H1 (cell line): ENCODE results near the gene DENND4C. TPM values are rescaled to one million over a fixed set of nuclear protein-coding genes. Genes with fewer than 3 reads are reported as not detected.

ENCODE experiments used
- CTCF ChIA-PET: fragments of 300-600 bp; sonication (Branson Sonifier 250); formaldehyde crosslinking; loops from one replicate; lab custom pipeline; 2021; ENCODE audit not compliant: partially characterized antibody; lab: Charles Lee
- POLR2A ChIA-PET: fragments of 300-600 bp; sonication (Branson Sonifier 250); formaldehyde crosslinking; loops from one replicate; lab custom pipeline; 2021; ENCODE audit warnings: inconsistent platforms; ENCODE audit not compliant: partially characterized antibody; lab: Charles Lee
- DNase-seq, 2 experiments: peaks; one replicate each; pipeline versions ENCODE4 v3.0.0 to v3.0.0-alpha.2; 2010 to 2022; ENCODE audit warnings: low spot score in 2 of 2, low read depth in 1 of 2, mixed read lengths in 1 of 2
- FAIRE-seq: peaks from 2 replicates; lab custom pipeline; 2011; peaks lifted over from hg19 to GRCh38; lab: Jason Lieb, UNC
- H2AFZ ChIP-seq: 2 replicates; pipeline ENCODE4 v1.8.1; 2012; ENCODE audit warnings: low read length, inconsistent platforms
- H2AK5ac ChIP-seq: 2 replicates; pipeline ENCODE4 v1.6.1; 2013; ENCODE audit warnings: low read depth, low read length
- H2BK120ac ChIP-seq: replicated peaks from 2 replicates; pipeline ENCODE3; 2013; ENCODE audit warnings: low read depth, low read length, inconsistent platforms
- H2BK12ac ChIP-seq: 2 replicates; pipeline ENCODE4 v1.6.1; 2013; ENCODE audit warnings: low read depth, low read length
- H2BK15ac ChIP-seq: 2 replicates; pipeline ENCODE4 v1.6.1; 2013; ENCODE audit warnings: low read length
- H2BK20ac ChIP-seq: 2 replicates; pipeline ENCODE4 v1.6.1; 2013; ENCODE audit warnings: low read length
- H2BK5ac ChIP-seq: 2 replicates; pipeline ENCODE4 v1.6.1; 2013; ENCODE audit warnings: low read depth, low read length
- H3K14ac ChIP-seq: 2 replicates; pipeline ENCODE4 v1.6.1; 2013; ENCODE audit warnings: inconsistent platforms; ENCODE audit not compliant: insufficient read length
- H3K18ac ChIP-seq: 2 replicates; pipeline ENCODE4 v1.6.1; 2013; ENCODE audit warnings: low read length; ENCODE audit errors: extremely low read depth
- H3K23ac ChIP-seq: 2 replicates; pipeline ENCODE4 v1.6.1; 2013; ENCODE audit warnings: inconsistent platforms; ENCODE audit not compliant: insufficient read length
- H3K23me2 ChIP-seq: 2 replicates; pipeline ENCODE4 v1.6.1; 2013; ENCODE audit warnings: low read depth, low read length
- H3K27ac ChIP-seq: 2 replicates; pipeline ENCODE4 v1.6.1; 2011; ENCODE audit warnings: low read depth, low read length, inconsistent platforms
- H3K27me3 ChIP-seq, 4 experiments: replicated peaks in 1 of 4; 1 replicate in 1 of 4; 2 replicates in 3 of 4; pipeline versions ENCODE4 v1.6.1 to v1.8.1; 2011 to 2013; ENCODE audit warnings: low read length in 3 of 4, mild to moderate bottlenecking in 3 of 4, inconsistent platforms in 2 of 4, mixed read lengths in 2 of 4, moderate library complexity in 1 of 4; ENCODE audit not compliant: control insufficient read depth in 3 of 4, insufficient read depth in 3 of 4; ENCODE audit errors: extremely low read depth in 1 of 4
- H3K36me3 ChIP-seq, 4 experiments: 2 replicates each; pipeline versions ENCODE4 v1.6.1 to v1.8.1; 2011 to 2013; ENCODE audit warnings: mild to moderate bottlenecking in 4 of 4, low read length in 3 of 4, moderate library complexity in 2 of 4, control low read depth in 1 of 4, inconsistent platforms in 1 of 4; ENCODE audit not compliant: insufficient read depth in 4 of 4, control insufficient read depth in 2 of 4
- H3K4ac ChIP-seq: replicated peaks from 2 replicates; pipeline ENCODE3; 2013; ENCODE audit warnings: low read length, low read depth, mixed read lengths, inconsistent platforms; ENCODE audit not compliant: insufficient read length
- H3K4me1 ChIP-seq, 4 experiments: replicated peaks in 1 of 4; 1 replicate in 1 of 4; 2 replicates in 3 of 4; pipeline versions ENCODE4 v1.6.1 to v1.8.1; 2011 to 2013; ENCODE audit warnings: low read length in 3 of 4, inconsistent platforms in 2 of 4, mixed read lengths in 1 of 4; ENCODE audit not compliant: insufficient read depth in 4 of 4, control insufficient read depth in 3 of 4
- H3K4me2 ChIP-seq, 2 experiments: 2 replicates each; pipeline versions ENCODE4 v1.6.1 to v1.8.1; 2011 to 2013; ENCODE audit warnings: low read depth in 2 of 2, low read length in 2 of 2, control low read depth in 1 of 2, inconsistent platforms in 1 of 2, mild to moderate bottlenecking in 1 of 2; ENCODE audit not compliant: insufficient read depth in 1 of 2
- H3K4me3 ChIP-seq, 4 experiments: fragments of 200-600, 300-600 bp in 1 of 4; sonication (generic), shearing (Covaris generic), sonication (Bioruptor Twin) in 1 of 4; 2 replicates each; pipeline versions ENCODE4 v1.5.1 to v1.8.1; 2011 to 2016; ENCODE audit warnings: low read length in 4 of 4, low read depth in 3 of 4, control low read depth in 2 of 4, inconsistent platforms in 2 of 4, mild to moderate bottlenecking in 2 of 4, mixed read lengths in 1 of 4, moderate library complexity in 1 of 4; ENCODE audit not compliant: insufficient read depth in 2 of 4; ENCODE audit errors: extremely low read depth in 1 of 4
- H3K56ac ChIP-seq: replicated peaks from 2 replicates; pipeline ENCODE3; 2013; ENCODE audit warnings: low read depth, mild to moderate bottlenecking, mixed read lengths, low read length, inconsistent platforms; ENCODE audit not compliant: insufficient read length
- H3K79me1 ChIP-seq: 2 replicates; pipeline ENCODE4 v1.6.1; 2013; ENCODE audit warnings: low read depth, low read length, control low read depth
- H3K79me2 ChIP-seq, 2 experiments: 2 replicates each; pipeline versions ENCODE4 v1.6.1 to v1.8.1; 2012 to 2013; ENCODE audit warnings: low read length in 2 of 2, mild to moderate bottlenecking in 2 of 2, inconsistent platforms in 1 of 2; ENCODE audit not compliant: insufficient read depth in 2 of 2, control insufficient read depth in 1 of 2
- H3K9ac ChIP-seq, 4 experiments: replicated peaks in 1 of 4; 1 replicate in 1 of 4; 2 replicates in 3 of 4; pipeline versions ENCODE4 v1.6.1 to v1.8.1; 2011 to 2013; ENCODE audit warnings: low read depth in 3 of 4, low read length in 3 of 4, control low read depth in 2 of 4, mild to moderate bottlenecking in 2 of 4, moderate library complexity in 2 of 4, inconsistent platforms in 1 of 4; ENCODE audit errors: extremely low read depth in 1 of 4
- H3K9me3 ChIP-seq, 2 experiments: 2 replicates each; pipeline versions ENCODE4 v1.6.1 to v1.8.1; 2012 to 2013; ENCODE audit warnings: mild to moderate bottlenecking in 2 of 2, moderate library complexity in 2 of 2, control low read depth in 1 of 2, inconsistent platforms in 1 of 2, low read depth in 1 of 2, low read length in 1 of 2, mixed read lengths in 1 of 2; ENCODE audit not compliant: insufficient read depth in 2 of 2
- H4K20me1 ChIP-seq, 2 experiments: replicated peaks in 1 of 2; 2 replicates each; pipeline versions ENCODE3 to v1.8.1; 2011 to 2013; ENCODE audit warnings: inconsistent platforms in 2 of 2, low read length in 2 of 2, mild to moderate bottlenecking in 1 of 2; ENCODE audit not compliant: insufficient read depth in 2 of 2, control insufficient read depth in 1 of 2
- H4K5ac ChIP-seq: 2 replicates; pipeline ENCODE4 v1.6.1; 2013; ENCODE audit warnings: low read length, low read depth, mixed read lengths, inconsistent platforms; ENCODE audit not compliant: insufficient read length
- H4K8ac ChIP-seq: 2 replicates; pipeline ENCODE4 v1.8.0; 2013; ENCODE audit warnings: mild to moderate bottlenecking, moderate library complexity, low read length, inconsistent platforms; ENCODE audit not compliant: insufficient read depth; ENCODE audit errors: extremely low read depth
- H4K91ac ChIP-seq: replicated peaks from 2 replicates; pipeline ENCODE3; 2013; ENCODE audit warnings: low read length, mixed read lengths, inconsistent platforms; ENCODE audit not compliant: insufficient read length
- BACH1 ChIP-seq: IDR thresholded peaks from 2 replicates; pipeline ENCODE4 v1.6.1; 2012; ENCODE audit warnings: low read length, improper control_type of control experiment
- EGR1 ChIP-seq: IDR thresholded peaks from 2 replicates; pipeline ENCODE4 v1.6.1; 2011; ENCODE audit warnings: low read depth, low read length, borderline replicate concordance
- EZH2 ChIP-seq: fragments of 200-600 bp; sonication (generic); IDR thresholded peaks from 2 replicates; pipeline ENCODE4 v1.7.1; 2012; ENCODE audit warnings: low read depth, mild to moderate bottlenecking, moderate library complexity, low read length, inconsistent platforms; ENCODE audit not compliant: severe bottlenecking
- FOSL1 ChIP-seq: IDR thresholded peaks from 2 replicates; pipeline ENCODE4 v1.6.1; 2011; ENCODE audit warnings: mild to moderate bottlenecking, low read depth, low read length, moderate library complexity; ENCODE audit not compliant: insufficient read depth
- GABPA ChIP-seq: IDR thresholded peaks from 2 replicates; pipeline ENCODE4 v1.6.1; 2011; ENCODE audit warnings: mild to moderate bottlenecking, low read length, moderate library complexity, borderline replicate concordance; ENCODE audit not compliant: insufficient read depth
- KDM4A ChIP-seq: IDR thresholded peaks from one replicate; pipeline ENCODE4 v1.7.1; 2012; ENCODE audit warnings: low read depth, mild to moderate bottlenecking, moderate library complexity, low read length, inconsistent platforms; ENCODE audit not compliant: severe bottlenecking
- NANOG ChIP-seq: IDR thresholded peaks from 2 replicates; pipeline ENCODE4 v1.6.1; 2011; ENCODE audit warnings: low read length, low read depth, mild to moderate bottlenecking, inconsistent platforms; ENCODE audit not compliant: insufficient read depth, poor library complexity, severe bottlenecking
- ZNF274 ChIP-seq: IDR thresholded peaks from 2 replicates; pipeline ENCODE4 v1.7.0; 2012; ENCODE audit warnings: low read length, borderline replicate concordance; ENCODE audit errors: extremely low read depth
- WGBS, 2 experiments: shearing (Covaris generic) in 1 of 2; methylation state at CpG; one replicate each; pipeline versions ENCODE4 v1.1.6 to v1.1.7; 2013 to 2015; ENCODE audit warnings: low lambda C conversion rate in 2 of 2, mixed read lengths in 2 of 2, inconsistent platforms in 1 of 2, low coverage in 1 of 2, missing lambda C conversion rate in 1 of 2; ENCODE audit not compliant: insufficient replicate concordance in 2 of 2, insufficient coverage in 1 of 2, insufficient read length in 1 of 2; ENCODE audit errors: extremely low coverage in 1 of 2, missing lambda C conversion rate in 1 of 2; 5-methylcytosine and 5-hydroxymethylcytosine counted together
- polyA plus RNA-seq, 7 experiments: library from polyadenylated mRNA; depleted of rRNA in 3 of 7; stranded (reverse) in 5 of 7; unstranded in 2 of 7; fragments of >200 nt in 5 of 7; fragments of 200-250 nt in 2 of 7; gene quantifications; 1 replicate in 5 of 7; 2 replicates in 1 of 7; 4 replicates in 1 of 7; pipeline versions ENCODE4 v1.2.1 to v1.2.3, GENCODE V29; 2011 to 2013; ENCODE audit warnings: missing spikeins in 2 of 7, mixed read lengths in 2 of 7
- total RNA-seq: library from RNA; stranded (reverse); fragmentation: NEBNext Ultra II Directional; extraction: Animal tissue kit (Norgen Biotek cat#: 25700); gene quantifications from 2 replicates; pipeline ENCODE4 v1.2.1, GENCODE V29; 2021

DENND4C gene
- total and polyA plus RNA-seq, 2 of the 8 experiments (the other 6 are each of a cell fraction or from before 2014, with no cell fraction given) = 6.9 to 18.9 TPM

- CTCF ChIA-PET = interaction anchor here (0.6 kb wide), 1 partner anchor 57 kb away, joined by 3 read pairs; no protein-coding TSS in a partner anchor
- H3K23me2 ChIP-seq = peaks cover 11% of the 10 kb centered on the region
- H3K79me1 ChIP-seq = no peaks in the 10 kb centered on the region
- no peak overlapping the region; the same call in 1 of the 2 replicates for H3K18ac ChIP-seq
- no peak for DNase-seq
- H3K23ac ChIP-seq = no peak overlapping the region
- no peaks in the 10 kb centered on the region for H3K36me3 ChIP-seq
- no peak overlapping the region for H2AK5ac ChIP-seq
- no peak overlapping the region for H2BK15ac ChIP-seq
- H2BK120ac ChIP-seq = no peak overlapping the region
- 79% methylated on average over 4 of the region's 4 CpGs; no CpG with 5 or more reads in 1 of the 2 experiments for WGBS, 2 experiments
- H2AFZ ChIP-seq = no peak overlapping the region
- no peaks in the 10 kb centered on the region for H3K79me2 ChIP-seq
- H3K4me2 ChIP-seq = no peak overlapping the region
- no peak overlapping the region for H4K5ac ChIP-seq
- no peak overlapping the region for H3K56ac ChIP-seq
- H3K27ac ChIP-seq = no peak overlapping the region
- H4K91ac ChIP-seq = no peak overlapping the region
- no peak overlapping the region for H4K8ac ChIP-seq
- POLR2A ChIA-PET = no interaction called here
- no peaks in the 10 kb centered on the region; a peak in 1 of 4 replicates for H3K9me3 ChIP-seq
- peaks cover 0 to 7% (median 0%) of the 10 kb centered on the region in 4 experiments; a peak in 2 of 7 replicates for H3K27me3 ChIP-seq
- H2BK20ac ChIP-seq = no peak overlapping the region
- H3K4ac ChIP-seq = no peak overlapping the region
- no peak for FAIRE-seq
- H3K4me3 ChIP-seq = no peak overlapping the region
- H3K14ac ChIP-seq = no peak overlapping the region
- H3K9ac ChIP-seq = no peak overlapping the region
- TF ChIP-seq EGR1 (no peak), EZH2 (no peak), BACH1 (no peak), FOSL1 (no peak), NANOG (no peak), GABPA (no peak), KDM4A (no peak), ZNF274 (no peak)
- peaks cover 0 to 5% (median 0%) of the 10 kb centered on the region in 4 experiments; a peak in 2 of 7 replicates for H3K4me1 ChIP-seq
- no peak overlapping the region for H2BK5ac ChIP-seq
- no peaks in the 10 kb centered on the region for H4K20me1 ChIP-seq
- H2BK12ac ChIP-seq = no peak overlapping the region
Measured at GRCh38 chr9:19404283-19405075, 174.0 kb downstream of the DENND4C start.
